Measurements from ENCODE around the gene ST13.
"Not testable (repeated sequence)": the region's sequence is repeated elsewhere in the genome, so short reads cannot be mapped to it uniquely, and the experiment has no call there.

The ST13 gene

DNA sequence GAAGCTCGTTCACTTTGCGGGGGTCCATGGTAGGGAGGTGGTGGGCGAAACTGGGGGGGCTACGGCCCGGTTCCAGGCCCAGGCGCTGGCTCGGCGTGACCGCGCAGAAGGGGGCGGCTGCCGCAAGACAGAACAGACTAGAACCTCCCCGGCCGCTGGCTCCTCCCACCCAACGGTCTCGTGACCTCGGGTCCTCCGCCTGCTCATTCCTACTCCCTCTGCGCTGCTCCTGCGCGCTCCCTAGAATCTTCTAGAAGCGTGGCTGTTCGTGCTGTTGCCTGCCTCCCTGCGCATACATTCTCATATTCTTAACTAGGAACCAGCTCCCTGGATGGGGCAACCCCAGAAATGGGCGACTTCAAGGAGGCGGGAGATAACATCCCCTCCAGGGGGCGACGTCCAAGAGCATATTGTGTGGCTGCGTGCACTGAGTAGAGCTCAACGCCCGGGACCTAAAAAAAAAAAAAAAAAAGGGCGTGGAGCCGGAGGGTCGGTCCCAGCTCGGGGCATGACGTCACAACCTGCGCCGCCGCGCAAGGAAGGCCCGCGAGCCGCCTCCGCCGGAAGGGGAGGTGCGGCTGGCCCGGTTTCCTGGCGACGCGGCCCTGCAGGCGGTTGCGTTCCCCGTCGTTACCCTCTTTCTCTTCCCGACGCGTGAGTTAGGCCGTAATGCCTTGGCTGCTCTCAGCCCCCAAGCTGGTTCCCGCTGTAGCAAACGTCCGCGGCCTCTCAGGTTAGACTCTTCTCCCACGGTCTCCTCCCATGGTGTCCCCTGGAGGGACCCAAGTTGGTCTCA is at the start of gene ST13, which contains the start of gene XPNPEP3:
TSS of gene ST13 (minus strand) at position 127 of the 796 bp plus-strand sequence. CDS start at position 28, 99 bp downstream.
TSS of gene XPNPEP3 (plus strand) at position 636 of the 796 bp plus-strand sequence. CDS start at position 670, 34 bp downstream.
- H3K27me3 ChIP-seq (ENCODE audit: control insufficient read depth, insufficient read depth, low read length): no peaks in the 10 kb centered on the region
- no peaks in the 10 kb centered on the region for H3K36me3 ChIP-seq (ENCODE audit: control insufficient read depth, insufficient read depth, low read length)
- no peaks in the 10 kb centered on the region for H3K9me3 ChIP-seq (ENCODE audit: control insufficient read depth, insufficient read depth, low read length)
- H3K9ac ChIP-seq (ENCODE audit: low read depth, low read length): peak within 1 kb of the TSS; percentile 98
- peak within 1 kb of the TSS; percentile 81 for H3K4me3 ChIP-seq (ENCODE audit: low read depth, low read length)
- H3K4me1 ChIP-seq (ENCODE audit: control insufficient read depth, insufficient read depth, low read length): no peaks in the 10 kb centered on the region

DNA sequence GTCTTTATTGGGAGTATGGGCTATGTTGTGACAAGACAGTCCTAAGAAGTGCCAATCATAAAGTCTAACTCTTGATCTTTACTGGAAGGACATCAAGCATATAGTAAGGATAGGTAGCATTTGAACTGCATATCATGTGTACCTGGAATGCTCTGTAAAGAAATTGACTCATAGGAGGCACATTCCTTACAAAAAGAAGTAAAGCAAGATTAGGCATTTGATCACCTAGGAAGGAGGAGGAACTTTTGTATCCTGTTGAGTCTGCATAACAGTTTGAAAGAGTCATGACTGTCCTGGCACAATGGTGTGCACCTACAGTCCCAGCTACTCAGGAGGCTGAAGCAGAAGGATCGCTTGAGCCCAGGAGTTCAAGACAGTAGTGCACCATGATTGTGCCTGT is 47.7 kb upstream of the ST13 start:
- H3K9ac ChIP-seq (ENCODE audit: low read depth, low read length): no peak overlapping the region
- no peaks in the 10 kb centered on the region for H3K9me3 ChIP-seq (ENCODE audit: control insufficient read depth, insufficient read depth, low read length)
- no peaks in the 10 kb centered on the region for H3K27me3 ChIP-seq (ENCODE audit: control insufficient read depth, insufficient read depth, low read length)
- no peaks in the 10 kb centered on the region for H3K4me1 ChIP-seq (ENCODE audit: control insufficient read depth, insufficient read depth, low read length)
- H3K4me3 ChIP-seq (ENCODE audit: low read depth, low read length): no peak overlapping the region
- peaks cover 4% of the 10 kb centered on the region for H3K36me3 ChIP-seq (ENCODE audit: control insufficient read depth, insufficient read depth, low read length)

DNA sequence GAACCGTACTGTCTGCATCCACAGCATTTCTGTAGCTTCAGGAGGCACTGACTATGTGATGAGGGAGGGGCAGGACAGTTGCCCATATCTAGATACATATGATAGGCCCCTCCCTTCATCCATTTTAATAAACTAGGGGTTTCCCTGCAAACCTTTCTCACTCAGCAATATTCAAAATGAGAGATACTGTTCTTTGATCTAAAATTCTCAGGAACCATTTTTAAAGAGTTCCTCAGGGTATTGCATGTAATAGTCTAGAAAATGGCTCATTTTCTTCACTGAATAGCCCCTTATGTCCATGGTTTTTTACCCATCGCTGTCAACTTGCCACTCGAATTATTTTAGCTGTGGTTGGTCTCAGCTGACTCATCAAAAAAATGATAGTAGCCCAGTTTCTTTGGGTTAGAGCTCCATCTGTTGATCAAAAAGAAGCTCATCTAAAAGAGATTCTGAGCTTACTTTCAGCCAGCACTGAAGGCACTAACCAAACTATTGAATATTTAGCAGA is 42.5 kb upstream of the ST13 start:
- no peaks in the 10 kb centered on the region for H3K27me3 ChIP-seq (ENCODE audit: control insufficient read depth, insufficient read depth, low read length)
- H3K4me1 ChIP-seq (ENCODE audit: control insufficient read depth, insufficient read depth, low read length): no peaks in the 10 kb centered on the region
- H3K9me3 ChIP-seq (ENCODE audit: control insufficient read depth, insufficient read depth, low read length): no peaks in the 10 kb centered on the region
- H3K36me3 ChIP-seq (ENCODE audit: control insufficient read depth, insufficient read depth, low read length): peaks cover 4% of the 10 kb centered on the region
- no peak overlapping the region for H3K4me3 ChIP-seq (ENCODE audit: low read depth, low read length)
- H3K9ac ChIP-seq (ENCODE audit: low read depth, low read length): no peak overlapping the region

DNA sequence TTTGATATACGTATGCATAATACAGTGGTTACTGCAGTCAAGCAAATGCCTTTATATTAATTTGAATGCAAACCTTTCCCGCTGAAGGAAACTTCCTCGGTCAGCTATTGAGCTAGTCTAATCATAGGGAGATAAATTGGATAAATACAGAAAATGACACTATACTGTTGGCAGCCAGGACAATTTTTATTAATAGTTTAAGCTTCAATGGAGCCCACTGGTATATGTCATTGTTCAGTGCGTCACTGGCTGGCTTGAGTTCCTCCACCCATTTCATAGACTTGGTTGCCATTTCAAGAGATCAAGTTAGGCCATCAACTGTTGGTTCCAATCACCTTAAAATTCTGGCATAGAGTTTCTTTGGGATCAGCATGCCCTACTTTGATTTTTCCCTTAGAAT is 38.0 kb upstream of the ST13 start:
- Histone ChIP-seq H3K27me3 (ENCODE audit: control insufficient read depth, insufficient read depth, low read length) (no peaks in the 10 kb centered on the region), H3K36me3 (ENCODE audit: control insufficient read depth, insufficient read depth, low read length) (peaks cover 3% of the 10 kb centered on the region), H3K4me1 (ENCODE audit: control insufficient read depth, insufficient read depth, low read length) (no peaks in the 10 kb centered on the region), H3K9ac (ENCODE audit: low read depth, low read length) (no peak overlapping the region), H3K9me3 (ENCODE audit: control insufficient read depth, insufficient read depth, low read length) (no peaks in the 10 kb centered on the region), H3K4me3 (ENCODE audit: low read depth, low read length) (no peak overlapping the region)

DNA sequence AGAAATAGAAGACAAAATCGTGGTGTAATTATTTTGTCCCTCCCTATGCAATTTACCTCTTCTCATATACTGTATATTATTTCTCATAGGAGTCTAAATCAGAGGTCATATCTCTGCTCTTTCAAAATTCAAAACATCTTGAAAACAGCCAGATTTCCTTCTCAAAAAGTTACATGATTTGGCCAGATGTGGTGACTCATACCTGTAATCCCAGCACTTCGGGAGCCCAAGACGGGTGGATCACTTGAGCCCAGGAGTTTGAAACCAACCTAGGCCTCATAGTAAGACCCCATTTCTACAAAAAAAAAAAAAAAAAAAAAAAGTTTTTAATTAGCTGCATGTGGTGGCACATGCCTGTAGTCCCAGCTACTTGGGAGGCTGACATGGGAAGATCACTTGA is 34.4 kb upstream of the ST13 start:
- H3K4me1 ChIP-seq (ENCODE audit: control insufficient read depth, insufficient read depth, low read length): no peaks in the 10 kb centered on the region
- H3K36me3 ChIP-seq (ENCODE audit: control insufficient read depth, insufficient read depth, low read length): peaks cover 7% of the 10 kb centered on the region
- no peak overlapping the region for H3K9ac ChIP-seq (ENCODE audit: low read depth, low read length)

DNA sequence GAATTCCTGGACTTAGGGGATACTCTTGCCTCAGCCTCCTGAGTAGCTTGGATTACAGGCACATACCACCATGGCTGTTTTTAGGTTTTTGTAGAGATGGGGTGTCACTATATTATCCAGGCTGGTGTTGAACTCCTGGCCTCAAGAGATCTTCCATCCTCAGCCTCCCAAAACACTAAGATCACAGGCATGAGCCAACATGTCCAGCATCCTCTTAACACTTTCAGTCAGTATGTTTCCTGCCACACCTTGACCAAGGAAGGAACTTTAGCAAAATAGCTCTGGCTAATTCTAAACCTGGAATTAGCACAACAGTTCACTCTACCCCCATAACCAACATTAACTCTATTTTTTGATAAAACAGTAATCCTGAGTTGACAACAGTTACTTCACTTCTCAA is 32.7 kb upstream of the ST13 start:
- Histone ChIP-seq H3K36me3 (ENCODE audit: control insufficient read depth, insufficient read depth, low read length) (peaks cover 9% of the 10 kb centered on the region), H3K9ac (ENCODE audit: low read depth, low read length) (no peak overlapping the region), H3K27me3 (ENCODE audit: control insufficient read depth, insufficient read depth, low read length) (no peaks in the 10 kb centered on the region), H3K9me3 (ENCODE audit: control insufficient read depth, insufficient read depth, low read length) (no peaks in the 10 kb centered on the region), H3K4me3 (ENCODE audit: low read depth, low read length) (no peak overlapping the region), H3K4me1 (ENCODE audit: control insufficient read depth, insufficient read depth, low read length) (no peaks in the 10 kb centered on the region)

More for the DNA sequence above, 34.4 kb upstream of the ST13 start:
- Histone ChIP-seq H3K27me3 (ENCODE audit: control insufficient read depth, insufficient read depth, low read length) (no peaks in the 10 kb centered on the region), H3K4me3 (ENCODE audit: low read depth, low read length) (no peak overlapping the region), H3K9me3 (ENCODE audit: control insufficient read depth, insufficient read depth, low read length) (no peaks in the 10 kb centered on the region)

DNA sequence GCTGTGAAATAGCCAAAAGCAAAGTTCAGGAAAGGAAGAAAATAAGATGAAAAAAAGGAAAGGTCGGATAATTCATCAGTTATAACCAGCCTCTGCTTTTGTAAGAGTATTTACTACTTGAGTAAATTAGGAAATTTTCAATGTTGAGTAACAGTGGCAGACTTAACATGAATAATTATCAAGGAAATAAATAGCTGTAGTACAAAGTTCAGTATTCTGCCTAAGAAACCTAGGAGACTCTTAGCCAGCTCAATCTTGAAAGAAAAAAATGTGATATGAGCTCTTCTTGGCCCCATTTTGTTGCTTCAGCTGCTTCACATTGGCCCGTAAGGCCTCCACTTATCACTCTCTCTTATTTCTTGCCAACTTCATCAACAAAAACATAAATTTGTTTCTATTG is 22.5 kb upstream of the ST13 start:
- Histone ChIP-seq H3K9me3 (ENCODE audit: control insufficient read depth, insufficient read depth, low read length) (no peaks in the 10 kb centered on the region), H3K36me3 (ENCODE audit: control insufficient read depth, insufficient read depth, low read length) (peaks cover 3% of the 10 kb centered on the region), H3K9ac (ENCODE audit: low read depth, low read length) (no peak overlapping the region), H3K4me3 (ENCODE audit: low read depth, low read length) (no peak overlapping the region), H3K27me3 (ENCODE audit: control insufficient read depth, insufficient read depth, low read length) (no peaks in the 10 kb centered on the region), H3K4me1 (ENCODE audit: control insufficient read depth, insufficient read depth, low read length) (no peaks in the 10 kb centered on the region)

DNA sequence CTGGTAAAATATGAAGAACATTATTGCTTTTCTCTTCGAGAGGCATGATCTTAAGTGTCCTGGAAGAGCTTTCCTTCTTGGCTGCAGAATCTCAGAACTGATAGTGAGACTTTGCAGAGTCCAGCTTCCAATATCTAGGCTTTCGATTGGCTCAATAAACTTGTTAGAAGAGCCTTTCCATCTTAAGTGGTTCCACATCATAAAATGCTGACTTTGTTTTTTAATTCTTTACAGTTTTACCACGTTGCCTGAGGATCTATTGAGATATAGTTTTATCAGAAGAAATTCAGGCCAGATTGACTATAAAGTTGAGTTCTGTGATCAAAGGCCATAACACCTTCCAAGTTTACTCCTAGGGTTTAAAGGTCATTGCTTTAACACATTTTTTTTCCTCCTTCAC is 21.0 kb upstream of the ST13 start:
- peaks cover 2% of the 10 kb centered on the region for H3K36me3 ChIP-seq (ENCODE audit: control insufficient read depth, insufficient read depth, low read length)

DNA sequence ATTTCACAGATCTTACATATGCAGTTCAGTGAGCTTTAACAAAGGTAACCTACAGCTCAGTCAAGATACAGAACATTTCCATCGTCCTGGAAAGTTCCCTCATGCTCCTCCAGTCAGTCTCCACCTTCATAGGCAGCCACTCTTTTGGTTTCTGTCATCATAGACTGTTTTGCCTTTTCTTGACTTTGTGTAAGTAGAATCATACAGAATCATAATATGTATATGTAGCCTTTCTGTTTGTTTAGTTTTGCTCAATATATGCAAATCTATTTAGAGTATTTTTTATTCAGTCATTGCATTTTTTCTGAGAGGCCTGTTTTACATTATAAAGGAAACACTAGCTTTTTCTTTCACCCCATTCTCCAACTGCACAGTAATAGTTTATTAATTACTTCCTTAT is 20.5 kb upstream of the ST13 start:
- Histone ChIP-seq H3K36me3 (ENCODE audit: control insufficient read depth, insufficient read depth, low read length) (no peaks in the 10 kb centered on the region), H3K9ac (ENCODE audit: low read depth, low read length) (no peak overlapping the region), H3K4me1 (ENCODE audit: control insufficient read depth, insufficient read depth, low read length) (no peaks in the 10 kb centered on the region), H3K4me3 (ENCODE audit: low read depth, low read length) (no peak overlapping the region), H3K9me3 (ENCODE audit: control insufficient read depth, insufficient read depth, low read length) (no peaks in the 10 kb centered on the region), H3K27me3 (ENCODE audit: control insufficient read depth, insufficient read depth, low read length) (no peaks in the 10 kb centered on the region)

More for the DNA sequence above, 21.0 kb upstream of the ST13 start:
- Histone ChIP-seq H3K9me3 (ENCODE audit: control insufficient read depth, insufficient read depth, low read length) (no peaks in the 10 kb centered on the region), H3K27me3 (ENCODE audit: control insufficient read depth, insufficient read depth, low read length) (no peaks in the 10 kb centered on the region), H3K9ac (ENCODE audit: low read depth, low read length) (no peak overlapping the region), H3K4me1 (ENCODE audit: control insufficient read depth, insufficient read depth, low read length) (no peaks in the 10 kb centered on the region), H3K4me3 (ENCODE audit: low read depth, low read length) (no peak overlapping the region)

DNA sequence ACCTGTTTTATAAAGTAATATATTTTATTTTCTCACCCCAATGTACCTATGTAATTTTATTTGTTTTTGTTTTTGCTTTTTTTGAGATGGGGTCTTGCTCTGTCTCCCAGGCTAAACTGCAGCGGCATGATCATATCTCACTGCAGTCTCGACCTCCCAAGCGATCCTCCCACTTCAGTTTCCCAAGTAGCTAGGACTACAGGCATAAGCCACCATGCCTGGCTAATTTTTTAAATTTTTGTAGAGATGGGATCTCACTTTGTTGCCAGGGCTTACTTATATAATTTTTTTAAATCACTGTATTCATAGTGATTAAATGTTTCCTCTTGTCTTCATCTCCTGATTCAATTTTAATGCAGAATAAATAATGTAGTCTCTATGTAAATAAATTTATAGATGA is 18.7 kb upstream of the ST13 start:
- no peak overlapping the region for H3K4me3 ChIP-seq (ENCODE audit: low read depth, low read length)
- H3K9ac ChIP-seq (ENCODE audit: low read depth, low read length): no peak overlapping the region
- H3K27me3 ChIP-seq (ENCODE audit: control insufficient read depth, insufficient read depth, low read length): no peaks in the 10 kb centered on the region
- no peaks in the 10 kb centered on the region for H3K9me3 ChIP-seq (ENCODE audit: control insufficient read depth, insufficient read depth, low read length)
- H3K4me1 ChIP-seq (ENCODE audit: control insufficient read depth, insufficient read depth, low read length): no peaks in the 10 kb centered on the region
- H3K36me3 ChIP-seq (ENCODE audit: control insufficient read depth, insufficient read depth, low read length): no peaks in the 10 kb centered on the region

DNA sequence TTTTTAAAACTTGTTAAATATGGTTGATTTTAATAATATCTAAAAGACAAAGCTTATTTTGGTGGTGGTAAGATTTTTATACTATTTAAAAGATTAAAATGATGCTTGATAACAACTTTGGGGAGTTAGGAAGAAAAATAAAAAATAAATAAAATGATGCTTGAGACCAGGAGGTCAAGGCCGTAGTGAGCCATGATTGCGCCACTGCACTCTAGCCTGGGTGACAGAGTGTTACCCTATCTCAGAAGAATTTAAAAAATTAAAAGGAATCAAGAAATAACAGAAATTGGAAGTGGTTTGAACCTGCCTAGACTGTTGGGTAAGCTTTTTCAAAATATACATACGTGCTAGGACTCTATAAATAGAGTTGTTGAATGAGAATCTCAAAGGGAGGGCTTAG is 17.6 kb upstream of the ST13 start:
- no peak overlapping the region for H3K9ac ChIP-seq (ENCODE audit: low read depth, low read length)
- no peaks in the 10 kb centered on the region for H3K4me1 ChIP-seq (ENCODE audit: control insufficient read depth, insufficient read depth, low read length)
- H3K36me3 ChIP-seq (ENCODE audit: control insufficient read depth, insufficient read depth, low read length): no peaks in the 10 kb centered on the region
- no peaks in the 10 kb centered on the region for H3K27me3 ChIP-seq (ENCODE audit: control insufficient read depth, insufficient read depth, low read length)
- no peaks in the 10 kb centered on the region for H3K9me3 ChIP-seq (ENCODE audit: control insufficient read depth, insufficient read depth, low read length)
- H3K4me3 ChIP-seq (ENCODE audit: low read depth, low read length): no peak overlapping the region

DNA sequence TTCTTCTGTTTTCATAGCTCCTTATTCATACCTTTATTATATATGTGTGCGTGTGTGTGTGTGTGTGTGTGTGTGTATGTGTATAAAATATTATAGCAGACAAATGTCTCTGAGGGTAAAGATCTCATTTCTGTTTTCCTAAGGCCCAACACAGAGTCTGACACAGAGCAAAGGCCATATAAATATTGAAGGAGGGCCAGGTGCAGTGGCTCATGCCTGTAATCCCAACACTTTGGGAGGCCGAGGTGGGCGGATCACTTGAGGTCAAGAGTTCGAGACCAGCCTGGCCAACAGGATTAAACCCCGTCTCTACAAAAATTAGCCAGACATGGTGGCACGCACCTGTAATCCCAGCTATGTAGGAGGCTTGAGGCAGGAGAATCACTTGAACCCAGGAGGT is 11.9 kb upstream of the ST13 start:
- not testable (repeated sequence) for H3K9ac ChIP-seq (ENCODE audit: low read depth, low read length); H3K27me3 ChIP-seq (ENCODE audit: control insufficient read depth, insufficient read depth, low read length); H3K36me3 ChIP-seq (ENCODE audit: control insufficient read depth, insufficient read depth, low read length); H3K4me3 ChIP-seq (ENCODE audit: low read depth, low read length); H3K4me1 ChIP-seq (ENCODE audit: control insufficient read depth, insufficient read depth, low read length); H3K9me3 ChIP-seq (ENCODE audit: control insufficient read depth, insufficient read depth, low read length)
